Colon (tissue), 2 donors: ENCODE measurements around the gene CRABP2.

Source experiments
- FAIRE-seq: peaks from 2 replicates; lab custom pipeline; 2012; peaks lifted over from hg19 to GRCh38; lab: Jason Lieb, UNC
- donor health status: control.
- donor health status: control.

The CRABP2 gene

DNA sequence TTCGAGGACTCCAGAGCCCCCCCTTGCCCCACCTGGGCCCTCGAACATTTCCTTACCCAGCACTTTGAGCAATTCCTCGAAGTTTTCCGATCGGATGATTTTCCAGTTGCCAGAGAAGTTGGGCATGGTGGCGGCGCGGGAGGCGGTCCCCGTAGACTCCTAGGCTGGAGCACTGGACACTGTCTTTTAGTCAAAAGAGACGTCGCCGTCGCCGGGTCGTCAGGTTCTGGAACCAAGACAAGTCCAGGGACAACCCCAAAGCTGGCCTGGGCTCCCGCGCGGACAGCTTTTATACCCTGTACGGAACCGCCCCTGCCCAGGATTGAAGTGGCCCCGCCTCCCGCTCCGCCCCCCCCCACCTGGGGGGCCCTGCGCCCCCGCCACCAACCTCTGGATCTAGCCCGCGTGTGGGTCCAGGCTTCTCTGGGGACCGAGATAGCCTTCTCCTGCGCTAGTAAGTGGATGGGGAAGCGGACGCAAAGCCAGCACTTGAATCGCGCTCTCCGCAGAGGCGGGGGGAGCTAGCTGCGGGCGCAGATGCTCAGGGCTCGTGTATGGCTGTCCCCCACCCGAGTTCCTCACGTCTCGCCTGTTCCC is at the start of gene CRABP2:
CRABP2 (minus strand) TSS at position 263 of the 597 bp plus-strand sequence; CDS start at position 126, 137 bp downstream.
- no peak for FAIRE-seq

DNA sequence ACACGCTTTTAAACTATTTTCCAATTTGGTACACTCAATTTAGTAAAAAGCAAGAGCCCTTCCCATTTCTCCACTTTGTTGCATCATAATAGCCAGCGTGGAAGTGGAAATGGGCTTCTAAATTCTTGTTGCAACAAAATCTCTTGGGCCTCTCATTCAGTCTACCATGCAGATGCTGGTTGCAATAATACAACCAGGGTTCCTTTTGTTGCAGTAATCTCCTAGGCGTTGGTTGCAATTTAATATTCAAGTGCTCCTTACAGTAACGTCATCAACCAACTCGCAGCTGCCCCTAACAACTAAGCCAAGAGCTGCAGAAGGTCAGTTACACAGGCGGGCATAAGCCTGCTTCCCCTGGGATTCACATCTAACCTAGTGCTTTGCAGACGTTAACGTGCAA is 48.8 kb upstream of the CRABP2 start:
- FAIRE-seq, result no peak

DNA sequence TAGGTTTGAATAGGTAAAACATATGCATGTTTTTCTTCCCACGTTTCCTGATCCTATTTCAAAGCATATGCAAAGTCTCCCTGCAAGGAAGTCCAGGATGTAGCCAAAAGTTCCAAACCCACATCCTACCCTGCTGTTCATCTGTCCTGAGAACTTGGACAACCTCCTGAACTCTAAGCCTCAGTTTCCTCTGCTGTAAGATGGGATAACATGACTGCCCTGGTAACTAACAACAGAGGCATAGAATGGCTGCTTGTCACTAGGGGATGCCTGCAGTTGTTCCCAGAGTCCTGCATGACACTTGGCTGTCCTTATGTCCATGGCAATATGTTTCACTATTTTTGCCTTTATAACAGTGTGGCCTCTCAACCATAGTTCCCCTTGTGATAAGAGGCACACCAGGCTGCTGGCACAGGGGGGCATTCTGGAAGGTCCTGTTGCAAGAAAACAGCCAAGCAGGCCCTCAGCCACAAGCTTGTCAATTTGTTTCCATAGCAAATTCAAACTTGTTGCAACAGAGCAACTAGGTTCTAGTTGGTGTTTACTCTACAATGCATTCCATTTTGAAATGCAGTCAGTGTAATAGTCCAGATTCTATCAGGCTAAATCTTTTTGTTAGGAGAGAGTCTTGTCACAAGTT is 47.6 kb upstream of the CRABP2 start:
- no peak for FAIRE-seq

DNA sequence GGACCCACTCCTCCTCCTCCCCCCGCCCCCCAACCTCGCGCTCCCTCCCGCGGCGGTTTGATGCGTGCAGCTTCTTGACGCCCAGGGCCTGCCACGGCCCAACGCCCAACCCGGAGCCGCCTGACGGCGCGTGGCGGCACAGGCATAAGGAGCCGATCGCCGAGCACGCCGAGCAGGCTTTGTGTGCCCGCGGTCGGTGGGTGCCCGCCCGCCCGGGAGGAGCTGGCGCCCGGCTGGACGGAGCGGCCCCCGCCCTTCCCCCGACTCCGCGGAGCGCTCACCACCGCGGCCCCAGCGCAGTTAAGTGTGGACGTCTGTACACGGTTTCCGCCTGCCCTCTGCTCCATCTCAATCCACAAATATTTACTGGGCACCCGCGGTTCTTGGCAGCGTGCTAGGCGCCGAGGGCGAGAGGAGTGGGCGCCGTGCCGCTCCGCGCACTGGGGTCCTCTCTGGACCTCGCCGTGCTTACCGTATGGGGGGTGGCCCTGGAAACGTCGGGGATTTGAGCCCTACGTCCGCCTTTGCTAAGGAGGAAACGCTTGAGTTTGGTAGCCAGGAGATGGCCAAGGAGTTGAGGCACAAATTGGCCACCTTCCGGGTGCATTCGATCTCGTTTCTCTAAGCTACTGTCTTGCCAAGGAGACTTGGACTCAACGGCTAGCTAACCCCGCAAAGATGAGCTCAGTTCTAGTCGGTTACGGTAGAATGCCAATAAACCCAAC is 46.5 kb upstream of the CRABP2 start:
- FAIRE-seq, result no peak

DNA sequence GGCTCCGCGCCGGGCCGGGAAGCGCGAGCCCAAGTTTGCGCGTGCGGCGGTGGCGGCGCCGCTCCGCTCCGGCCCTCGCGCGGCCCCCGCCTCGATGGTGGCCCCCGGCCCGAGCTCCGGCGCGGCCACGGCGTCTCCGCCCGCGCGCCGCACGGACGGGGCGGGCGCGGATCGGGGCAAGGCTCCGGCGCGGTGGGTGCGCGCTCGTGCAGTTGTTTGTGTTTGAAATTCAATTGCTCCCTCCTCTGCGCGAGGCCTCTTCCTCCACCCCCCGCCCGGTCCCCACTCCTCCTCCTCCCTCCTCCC is 46.0 kb upstream of the CRABP2 start, which contains the start of gene HDGF:
HDGF (minus strand) TSS at position 225 of the 306 bp plus-strand sequence. CDS start 246 bp downstream, outside the sequence.
- FAIRE-seq, result no peak

DNA sequence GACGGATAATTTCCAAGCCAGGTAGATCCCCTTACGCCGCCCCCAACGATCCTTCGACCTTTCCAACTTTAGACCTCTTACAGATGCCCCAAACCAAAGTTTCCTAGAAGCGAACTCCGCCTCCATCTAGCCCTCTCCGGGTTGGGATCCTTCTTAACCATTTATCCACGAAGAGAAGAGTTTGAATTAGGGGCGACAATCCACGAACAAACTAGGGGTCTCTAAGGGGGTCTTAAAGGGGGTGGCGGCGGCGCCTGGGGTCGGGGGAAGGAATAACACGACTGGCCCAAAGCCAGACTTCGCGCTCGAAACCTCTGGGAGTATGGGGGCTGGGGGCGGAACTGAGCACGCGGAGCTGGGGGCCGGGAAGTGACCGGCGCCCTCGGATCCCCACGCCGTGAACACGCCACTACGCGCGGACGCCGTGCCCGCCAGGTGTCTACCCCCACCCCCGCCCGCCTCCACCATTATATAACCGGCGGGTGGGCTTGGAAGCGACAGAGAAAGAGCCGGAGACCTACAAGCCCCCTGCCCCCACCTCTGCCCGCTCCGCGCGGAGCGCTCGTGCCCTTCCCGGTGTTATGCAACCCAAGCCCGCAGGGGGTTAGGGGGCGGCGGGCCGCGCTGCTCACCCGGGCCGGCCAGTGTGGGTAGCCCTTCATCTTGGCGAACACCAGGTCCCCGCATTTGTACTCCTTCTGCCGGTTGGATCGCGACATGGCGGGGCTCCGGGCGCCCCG is 45.5 kb upstream of the CRABP2 start:
- FAIRE-seq, result no peak

DNA sequence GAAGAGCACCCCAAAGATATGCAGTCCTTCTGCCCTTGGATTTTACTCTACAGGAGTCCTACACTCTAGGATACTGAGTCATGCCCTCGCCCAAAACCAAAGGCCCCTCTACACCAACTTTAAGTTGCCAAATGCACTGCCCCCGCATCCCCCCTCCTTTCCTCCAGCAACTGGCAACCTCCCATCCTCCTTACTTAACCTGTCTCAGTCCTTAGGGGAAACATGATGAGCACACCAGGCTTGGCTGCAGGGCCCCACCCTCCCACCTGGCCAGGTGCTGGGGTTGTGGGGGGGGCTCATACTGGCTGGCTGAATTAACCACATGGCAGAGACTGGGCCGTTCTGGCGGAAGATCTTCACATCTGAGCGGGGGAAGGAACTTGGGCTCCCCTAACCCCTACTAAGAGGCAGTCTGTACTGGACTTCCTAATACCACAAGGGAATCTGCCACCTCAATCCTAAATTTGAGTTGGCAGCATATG is 44.8 kb upstream of the CRABP2 start:
- no peak for FAIRE-seq

DNA sequence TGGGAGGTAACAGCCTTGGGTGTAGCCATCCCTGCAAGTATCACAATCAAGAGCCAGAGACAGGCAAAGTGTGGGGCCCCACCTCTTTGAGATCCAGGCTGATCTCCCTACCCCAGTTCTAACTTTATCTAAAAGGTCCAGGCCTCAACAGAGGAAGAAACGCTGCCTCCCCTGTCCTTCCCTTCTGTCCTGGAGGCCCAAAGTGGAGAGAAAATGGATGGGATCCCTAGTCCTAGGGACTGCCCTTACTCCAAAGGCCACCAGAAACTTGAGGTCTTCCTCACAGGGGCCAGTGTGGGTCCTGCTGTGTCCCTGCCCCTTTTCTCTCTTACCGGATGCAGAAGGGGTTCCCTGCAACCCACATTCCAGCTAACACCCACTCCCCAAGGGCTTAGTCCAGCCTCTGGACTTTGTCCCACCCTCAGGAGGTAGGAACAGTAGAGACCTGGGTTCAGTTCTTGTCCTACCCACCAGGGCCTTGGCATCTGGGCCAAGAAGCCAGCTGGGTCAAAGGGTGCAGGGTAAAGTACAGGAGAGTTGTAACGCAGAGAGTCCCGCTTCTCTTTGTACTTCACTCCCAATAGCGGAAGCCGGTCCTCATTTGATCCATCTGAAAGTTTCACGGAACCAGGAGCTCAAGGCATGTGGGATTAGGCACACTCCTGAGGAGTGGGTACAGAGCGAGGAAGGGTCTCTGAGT is 44.2 kb upstream of the CRABP2 start:
- FAIRE-seq, result no peak

DNA sequence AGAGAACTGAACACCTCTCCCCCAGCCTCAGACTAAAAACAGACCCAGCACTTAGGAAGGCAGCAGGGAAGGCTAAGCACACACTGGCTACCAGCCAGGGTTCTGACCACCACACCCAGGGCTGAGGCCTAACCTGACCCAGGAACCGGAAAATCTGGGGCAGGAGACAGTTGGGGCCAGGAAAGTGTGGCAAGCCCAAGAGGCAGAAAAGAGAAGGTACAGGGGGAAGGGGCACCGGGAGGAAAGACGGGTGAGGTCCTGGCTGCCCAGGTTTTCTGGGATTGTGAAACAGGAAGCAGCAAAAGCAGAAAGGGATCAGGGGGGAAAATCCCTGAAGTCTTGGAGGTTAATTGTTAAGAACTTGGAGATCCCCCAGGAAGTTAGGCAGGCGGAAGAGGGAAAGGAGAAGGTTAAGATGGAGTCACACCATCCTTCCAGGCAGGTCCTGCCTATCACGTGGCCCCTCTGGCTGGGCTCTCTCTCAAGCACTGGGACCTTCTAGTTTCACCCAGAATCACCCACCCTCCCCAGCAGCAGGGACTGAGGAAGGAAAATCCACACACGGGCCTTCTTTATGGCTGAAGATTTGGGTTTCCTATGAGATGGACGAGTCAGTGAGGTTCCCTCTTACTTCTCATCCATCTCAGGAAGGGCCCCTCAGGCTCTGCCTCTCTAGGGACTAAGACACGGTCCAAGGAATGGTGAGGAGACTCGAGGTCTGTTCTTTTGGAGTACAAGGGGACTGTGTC is 43.5 kb upstream of the CRABP2 start:
- FAIRE-seq, result no peak

DNA sequence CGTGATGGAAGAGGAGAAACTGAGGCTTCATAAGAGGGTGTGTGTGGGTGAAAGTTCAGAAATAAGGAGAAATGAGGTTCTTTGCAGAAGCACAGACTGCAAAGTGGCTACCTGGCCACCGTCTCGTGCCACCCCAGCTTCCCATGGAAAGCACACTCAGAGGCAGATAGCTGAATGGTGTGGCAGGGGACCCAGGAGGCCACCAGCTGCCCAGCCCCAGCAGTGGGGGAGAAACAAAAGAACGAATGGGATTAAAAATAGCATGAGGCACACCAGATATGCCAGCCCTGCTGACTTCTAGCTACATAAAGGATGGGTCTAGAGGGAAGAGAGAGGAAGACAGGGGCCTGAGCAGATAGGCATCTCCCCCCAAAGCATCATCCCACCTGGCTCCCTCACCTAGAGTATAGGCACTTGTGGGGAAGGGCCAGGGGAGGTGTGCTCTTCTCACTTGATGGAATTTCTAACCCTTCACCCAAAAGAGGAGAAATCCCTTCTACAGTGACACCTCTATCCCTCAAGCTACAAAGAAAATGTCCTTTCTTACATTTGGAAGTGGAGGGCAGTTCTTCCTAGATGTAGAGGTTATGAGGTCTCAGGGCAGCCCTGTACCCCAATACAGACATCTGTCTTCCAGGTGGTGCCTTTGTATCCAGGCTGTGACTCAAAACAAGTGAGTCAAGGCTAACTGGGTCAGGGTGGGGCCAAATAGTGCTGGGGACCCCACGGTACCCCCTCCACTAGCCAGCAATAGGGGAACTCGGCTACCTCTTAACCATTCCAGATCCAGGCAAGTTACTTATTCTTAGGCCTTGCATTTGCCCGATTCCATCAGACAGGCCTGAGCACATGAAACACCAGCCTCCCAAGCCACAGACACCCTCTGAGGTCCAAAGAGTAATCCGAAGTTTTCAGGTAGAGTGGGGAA is 42.6 kb upstream of the CRABP2 start:
- FAIRE-seq, result no peak

DNA sequence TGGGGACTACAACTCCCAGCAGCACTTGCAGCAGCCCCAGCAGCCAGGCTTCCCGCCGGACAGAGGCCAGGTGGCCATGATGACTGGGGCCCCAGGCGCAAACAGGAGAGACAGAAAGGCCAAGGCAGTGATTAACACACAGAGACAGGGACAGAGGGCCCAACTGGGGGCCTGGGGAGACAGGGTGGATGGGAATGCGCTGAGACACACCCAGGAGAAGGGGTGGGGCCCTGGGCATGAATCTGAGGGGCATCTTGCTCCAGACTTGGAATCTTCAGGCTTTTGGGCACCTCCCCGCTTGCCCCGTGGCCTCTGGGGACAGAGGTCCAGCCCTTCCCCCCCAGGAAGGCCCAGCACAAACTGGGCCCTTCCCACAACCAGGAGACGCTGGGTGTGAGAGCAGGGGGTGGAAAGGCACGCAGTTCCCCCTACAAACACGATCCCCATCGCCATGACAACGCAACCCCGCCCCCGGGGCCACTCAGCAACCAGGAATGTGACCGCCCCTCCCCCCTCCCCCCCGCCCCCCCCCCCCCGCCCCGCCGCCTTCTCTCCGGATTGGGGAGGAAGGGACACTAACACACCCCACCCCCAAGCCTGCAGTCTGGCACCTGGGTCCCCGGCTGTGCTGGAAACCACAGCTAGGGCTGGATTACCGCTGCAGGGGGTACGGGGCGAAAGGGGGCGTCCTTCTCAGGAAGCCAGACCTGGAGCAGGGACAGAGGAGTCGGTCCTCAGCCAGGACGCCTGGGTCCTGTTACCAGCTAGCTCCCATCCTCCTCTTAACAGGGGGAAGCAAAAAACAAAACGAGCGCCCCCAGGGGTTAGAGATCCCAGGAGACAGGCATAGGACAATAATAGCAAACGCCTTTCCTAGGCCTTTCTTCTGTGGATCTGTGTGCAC is 41.6 kb upstream of the CRABP2 start:
- no peak for FAIRE-seq

DNA sequence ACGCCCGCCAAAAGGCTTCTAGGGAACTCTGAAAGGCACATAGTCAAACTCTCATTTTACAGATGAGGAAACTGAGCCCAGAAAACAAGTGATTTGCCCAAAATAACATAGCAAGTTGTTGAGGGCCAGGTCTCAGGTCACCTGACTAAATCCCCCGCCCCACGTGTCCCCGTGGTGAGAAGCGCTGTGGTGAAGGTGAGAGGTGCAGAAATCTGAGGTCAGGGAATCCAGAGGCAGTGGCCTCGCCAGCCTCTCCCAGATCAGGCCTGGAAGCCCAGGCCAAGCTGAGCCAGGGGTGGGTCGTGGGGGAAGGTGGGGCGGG is 41.0 kb upstream of the CRABP2 start:
- no peak for FAIRE-seq

DNA sequence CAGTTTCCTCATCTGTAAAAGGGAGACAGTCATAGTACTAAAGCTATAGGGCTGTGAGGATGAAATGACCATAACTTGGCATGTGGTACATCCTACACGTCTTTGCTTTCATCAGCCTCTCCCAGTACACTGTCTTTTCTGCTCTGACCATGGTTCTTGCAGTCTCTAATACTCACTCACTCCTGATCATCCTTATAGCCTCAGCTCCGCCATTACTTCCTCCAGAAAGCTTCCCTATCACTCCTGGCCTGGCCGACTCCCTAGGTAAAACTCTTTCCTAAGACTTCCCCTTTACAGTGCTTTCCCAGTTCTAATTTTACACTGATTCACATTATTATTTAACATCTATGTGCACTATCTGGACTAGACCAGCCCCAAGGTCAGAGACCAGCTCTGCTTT is 40.5 kb upstream of the CRABP2 start:
- FAIRE-seq, result no peak

DNA sequence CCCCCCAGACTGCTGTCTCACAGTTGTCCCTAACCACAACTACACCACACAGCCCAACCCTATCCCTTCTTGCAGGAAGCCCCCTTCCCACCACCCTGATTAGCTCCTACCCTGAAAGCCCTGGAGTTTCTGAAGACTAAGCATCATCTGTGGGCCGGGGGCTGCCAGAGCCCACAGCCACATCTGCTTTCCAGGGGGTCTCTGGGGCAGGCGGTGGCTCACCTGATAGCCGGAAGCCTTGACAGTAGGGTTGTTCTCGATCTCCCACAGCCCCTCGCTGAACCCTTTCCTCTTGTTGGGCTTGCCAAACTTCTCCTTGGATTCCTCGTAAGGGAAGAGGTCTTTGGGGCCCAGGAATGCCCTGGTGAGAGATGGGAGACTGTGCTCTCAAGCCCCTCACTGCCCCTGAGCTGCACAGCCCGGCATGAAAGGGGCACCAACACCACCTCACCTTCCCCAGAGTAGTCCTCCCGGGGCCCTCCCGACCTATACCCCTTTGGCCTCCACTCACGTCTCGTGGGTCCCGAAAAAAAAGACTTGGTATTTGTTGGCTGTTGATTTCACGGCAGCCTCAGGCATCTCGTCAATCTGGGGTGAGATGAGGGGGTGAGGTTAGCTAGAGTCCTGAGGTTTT is 39.5 kb upstream of the CRABP2 start:
- FAIRE-seq, result no peak

DNA sequence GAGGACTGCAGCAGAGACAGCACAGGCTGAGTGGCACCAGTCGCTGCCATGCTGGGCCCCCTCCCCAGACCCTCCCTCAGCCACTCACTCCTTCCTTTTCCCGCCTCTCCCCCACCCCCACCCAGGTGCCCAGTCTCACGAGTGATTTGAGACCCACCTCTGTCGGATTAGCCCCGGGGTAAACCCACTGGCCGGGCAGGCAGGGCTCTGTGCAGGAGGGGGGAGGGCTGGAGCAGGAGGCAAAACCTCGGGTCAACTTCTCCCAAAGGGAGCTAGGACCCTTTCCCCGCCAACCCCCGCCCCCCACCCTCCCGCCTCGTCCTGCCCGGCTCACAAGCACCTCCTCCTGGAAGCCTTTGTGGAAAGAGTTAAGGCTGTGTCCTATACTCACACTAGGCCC is 39.0 kb upstream of the CRABP2 start:
- no peak for FAIRE-seq

DNA sequence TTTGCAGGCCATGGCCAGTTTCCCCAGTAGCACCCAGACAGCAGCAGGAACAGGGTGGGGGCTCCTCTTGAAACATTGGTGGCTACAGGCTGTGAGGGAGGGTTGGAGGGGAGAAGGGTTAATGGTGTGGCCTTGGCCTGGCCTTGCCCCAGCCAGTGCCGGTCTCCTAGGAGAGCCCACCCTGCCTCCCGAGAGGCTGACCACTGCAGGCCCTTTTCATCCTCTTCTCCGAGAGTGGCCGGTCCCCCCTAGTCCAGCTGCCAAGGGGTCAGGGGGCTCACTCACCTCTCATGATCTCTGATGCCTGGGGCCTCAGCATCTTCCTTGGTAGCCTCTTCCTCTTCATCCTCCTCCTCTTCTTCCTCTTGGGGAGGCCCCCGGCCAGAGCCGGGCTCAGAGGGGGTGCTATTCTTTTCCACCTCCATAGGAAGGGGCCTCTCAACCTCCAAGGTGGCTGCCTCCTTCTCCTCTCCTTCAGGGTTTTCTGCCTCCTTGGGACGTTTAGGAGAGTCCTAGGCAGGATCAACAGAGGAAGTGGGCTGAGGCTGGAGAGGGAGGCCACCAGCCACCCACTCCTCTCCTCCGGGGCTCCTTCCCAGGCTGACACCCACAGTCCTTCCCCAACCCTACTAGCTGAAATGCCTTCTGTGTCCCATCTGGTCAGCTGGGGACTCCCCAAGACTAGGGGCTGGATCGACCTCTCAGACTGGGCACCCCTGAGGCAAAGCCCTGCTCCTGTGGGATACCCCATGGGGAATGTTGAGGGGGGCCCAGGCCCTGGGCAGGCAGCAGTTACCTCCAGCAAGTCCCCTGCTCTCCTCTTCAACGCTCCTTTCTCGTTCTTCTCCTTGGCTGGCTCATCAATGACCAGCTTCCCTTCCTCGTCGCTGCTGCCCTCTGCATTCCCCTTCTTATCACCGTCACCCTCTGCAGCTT is 38.3 kb upstream of the CRABP2 start:
- no peak for FAIRE-seq

DNA sequence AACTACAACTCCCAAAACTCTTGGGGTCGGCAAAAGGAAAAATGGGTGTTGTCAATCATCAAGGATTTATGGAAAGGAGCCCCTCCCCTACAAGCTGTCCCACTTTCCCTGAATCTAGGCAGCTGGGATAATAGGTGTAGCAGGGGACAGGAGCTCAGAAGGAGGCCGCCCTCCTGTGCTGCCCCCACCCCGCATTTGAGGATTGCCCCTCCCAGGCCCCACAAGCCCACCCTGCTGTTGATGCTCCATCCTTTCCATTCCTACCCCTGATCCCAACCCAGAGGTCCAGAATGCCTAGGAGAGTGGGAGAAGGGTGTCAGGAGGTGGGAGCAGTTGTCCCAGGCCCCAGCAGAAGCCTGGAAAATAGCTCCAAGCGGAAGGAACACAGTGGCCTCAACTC is 37.4 kb upstream of the CRABP2 start:
- no peak for FAIRE-seq

DNA sequence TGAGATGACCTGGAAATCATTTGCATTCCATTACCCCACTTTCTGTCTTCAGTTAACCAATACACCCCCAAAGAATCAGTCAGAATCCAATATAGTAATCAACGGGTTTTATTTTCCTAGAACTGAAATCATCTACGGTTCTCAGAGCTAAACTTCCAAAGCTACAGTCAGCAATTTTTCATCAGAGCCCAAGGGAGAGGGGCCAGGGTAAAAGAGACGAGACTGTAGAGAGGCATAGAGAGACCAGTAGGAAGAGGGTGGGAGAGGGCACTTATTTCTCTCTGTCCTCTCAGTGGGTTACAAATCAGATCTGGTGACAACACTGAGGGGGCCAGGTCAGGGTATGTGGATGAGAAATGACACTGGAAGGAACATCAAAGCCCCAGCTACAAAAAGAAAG is 36.6 kb upstream of the CRABP2 start:
- no peak for FAIRE-seq
